Breast epithelium (tissue), 4 donors: ENCODE measurements around the gene S100A1. TPM values are rescaled to one million over a fixed set of nuclear protein-coding genes. Genes with fewer than 3 reads are reported as not detected.
"Not testable (repeated sequence)": the region's sequence is repeated elsewhere in the genome, so short reads cannot be mapped to it uniquely, and the experiment has no call there.

ENCODE experiments used
- DNase-seq, 2 donors: peaks; one replicate each; pipeline ENCODE4 v3.0.0-alpha.2; 2019; ENCODE audit warnings: low spot score in 2 of 2
- H3K27ac ChIP-seq, 2 donors: fragments of 200-600 bp; sonication (generic) in 1 of 2; one replicate each; pipeline ENCODE4 v1.5.1; 2016 to 2019; ENCODE audit warnings: mild to moderate bottlenecking in 1 of 2
- H3K27me3 ChIP-seq, 2 donors: fragments of 200-600 bp; sonication (generic) in 1 of 2; one replicate each; pipeline versions ENCODE4 v1.5.1 to v1.6.0; 2017 to 2019; ENCODE audit warnings: control low read depth in 1 of 2, mild to moderate bottlenecking in 1 of 2
- H3K36me3 ChIP-seq: fragments of 200-600 bp; one replicate; pipeline ENCODE4 v1.5.1; 2019
- H3K4me1 ChIP-seq, 2 donors: fragments of 200-600 bp; sonication (generic); one replicate each; pipeline ENCODE4 v1.5.1; 2016 to 2019; ENCODE audit warnings: control low read depth in 1 of 2
- H3K4me3 ChIP-seq, 3 donors: fragments of 200-600 bp; sonication (generic); 1 replicate in 2 of 3; 2 replicates in 1 of 3; pipeline ENCODE4 v1.5.1; 2016 to 2019; ENCODE audit warnings: mild to moderate bottlenecking in 3 of 3, moderate library complexity in 2 of 3
- H3K9me3 ChIP-seq, 2 donors: fragments of 200-600 bp; sonication (generic) in 1 of 2; one replicate each; pipeline ENCODE4 v1.5.1; 2016 to 2019; ENCODE audit warnings: control low read depth in 1 of 2
- POLR2A ChIP-seq: fragments of 450-650 bp; IDR thresholded peaks from one replicate; pipeline ENCODE4 v1.6.1; 2016; ENCODE audit warnings: antibody characterized with exemption, mild to moderate bottlenecking, moderate library complexity
- POLR2AphosphoS5 ChIP-seq, 3 donors: sonication (generic); formaldehyde crosslinking; IDR thresholded peaks; one replicate each; pipeline ENCODE4 v1.6.1; 2017; ENCODE audit warnings: antibody characterized with exemption in 3 of 3
- intact Hi-C: fragments of 100-400 bp; cut with DNase I; formaldehyde crosslinking; loops from one replicate; pipeline ENCODE4 v1.15.1; 2023; ENCODE audit warnings: low total_unique reads
- total RNA-seq, 3 donors: library from RNA; depleted of rRNA; stranded (reverse); fragments of >200 nt; gene quantifications; one replicate each; pipeline ENCODE4 v1.1.0, GENCODE V29; 2016
- TF ChIP-seq, protein P1 (sequence below), 3 donors: fragments of 450-650 bp; IDR thresholded peaks; one replicate each; pipeline ENCODE4 v1.5.1; 2016 to 2017; ENCODE audit warnings: antibody characterized with exemption in 3 of 3, mild to moderate bottlenecking in 3 of 3, moderate library complexity in 3 of 3

S100A1 gene
- total RNA-seq, 3 donors from 2014 or later = 6.1 to 40.0 (median 28.5) TPM

DNA sequence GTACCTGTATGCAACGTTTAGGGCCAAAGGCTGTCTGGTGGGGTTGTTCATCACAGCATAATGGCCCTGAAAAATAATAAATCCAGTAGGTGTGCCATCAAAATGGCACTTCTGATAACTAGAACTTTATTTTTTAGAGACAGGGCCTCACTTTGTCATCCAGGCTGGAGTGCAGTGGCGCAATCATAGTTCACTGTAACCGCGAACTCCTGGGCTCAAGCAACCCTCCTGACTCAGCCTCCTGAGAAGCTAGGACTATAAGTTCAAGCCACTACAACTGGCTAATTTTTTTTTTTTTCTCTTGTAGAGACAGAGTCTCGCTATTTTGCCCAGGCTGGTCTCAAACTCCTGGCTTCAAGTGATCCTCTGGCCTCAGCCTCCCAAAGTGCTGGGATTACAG, 35.0 kb downstream of the S100A1 start:
- no peaks in the 10 kb centered on the region for H3K9me3 ChIP-seq
- H3K4me1 ChIP-seq = peaks cover 0 to 4% of the 10 kb centered on the region in 2 donors
- H3K4me3 ChIP-seq = no peak overlapping the region
- no peak overlapping the region for H3K27ac ChIP-seq
- intact Hi-C loops = loop anchor here (2.0 kb wide), 1 partner anchor 60 kb away; no protein-coding TSS in a partner anchor
- peaks cover 11% of the 10 kb centered on the region for H3K36me3 ChIP-seq
- TF ChIP-seq POLR2A (no peak), POLR2AphosphoS5 (IDR thresholded peaks at IDR 0.05) (no peak)
- TF ChIP-seq, protein P1, sequence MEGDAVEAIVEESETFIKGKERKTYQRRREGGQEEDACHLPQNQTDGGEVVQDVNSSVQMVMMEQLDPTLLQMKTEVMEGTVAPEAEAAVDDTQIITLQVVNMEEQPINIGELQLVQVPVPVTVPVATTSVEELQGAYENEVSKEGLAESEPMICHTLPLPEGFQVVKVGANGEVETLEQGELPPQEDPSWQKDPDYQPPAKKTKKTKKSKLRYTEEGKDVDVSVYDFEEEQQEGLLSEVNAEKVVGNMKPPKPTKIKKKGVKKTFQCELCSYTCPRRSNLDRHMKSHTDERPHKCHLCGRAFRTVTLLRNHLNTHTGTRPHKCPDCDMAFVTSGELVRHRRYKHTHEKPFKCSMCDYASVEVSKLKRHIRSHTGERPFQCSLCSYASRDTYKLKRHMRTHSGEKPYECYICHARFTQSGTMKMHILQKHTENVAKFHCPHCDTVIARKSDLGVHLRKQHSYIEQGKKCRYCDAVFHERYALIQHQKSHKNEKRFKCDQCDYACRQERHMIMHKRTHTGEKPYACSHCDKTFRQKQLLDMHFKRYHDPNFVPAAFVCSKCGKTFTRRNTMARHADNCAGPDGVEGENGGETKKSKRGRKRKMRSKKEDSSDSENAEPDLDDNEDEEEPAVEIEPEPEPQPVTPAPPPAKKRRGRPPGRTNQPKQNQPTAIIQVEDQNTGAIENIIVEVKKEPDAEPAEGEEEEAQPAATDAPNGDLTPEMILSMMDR (IDR thresholded peaks at IDR 0.05) = no peak
- no peak for DNase-seq
- no peaks in the 10 kb centered on the region for H3K27me3 ChIP-seq

DNA sequence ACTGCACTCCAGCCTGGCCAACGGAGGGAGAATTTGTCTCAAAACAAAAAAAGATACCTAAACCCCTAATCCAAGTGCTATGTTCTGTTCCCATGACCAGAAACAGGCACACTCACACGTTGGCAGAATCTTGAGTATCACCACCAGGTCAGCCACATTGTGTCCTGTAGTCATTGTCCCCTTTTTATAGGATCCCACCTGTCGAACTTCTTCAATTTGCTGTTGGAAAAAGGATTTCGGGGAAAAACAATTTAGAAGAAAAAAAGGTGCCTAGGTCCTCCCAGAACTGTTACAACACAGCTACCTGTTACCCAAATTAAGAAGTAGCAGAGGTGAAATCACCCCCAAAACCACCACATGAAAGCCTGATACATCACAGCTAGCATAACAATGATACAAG, 39.2 kb downstream of the S100A1 start:
- H3K27ac ChIP-seq = peak overlapping the region in 1 of 2 donors; percentile 46
- intact Hi-C loops = no loop called here
- TF ChIP-seq, protein P1 (IDR thresholded peaks at IDR 0.05) = no peak
- no peak for TF ChIP-seq POLR2AphosphoS5 (IDR thresholded peaks at IDR 0.05)
- no peak for TF ChIP-seq POLR2A

DNA sequence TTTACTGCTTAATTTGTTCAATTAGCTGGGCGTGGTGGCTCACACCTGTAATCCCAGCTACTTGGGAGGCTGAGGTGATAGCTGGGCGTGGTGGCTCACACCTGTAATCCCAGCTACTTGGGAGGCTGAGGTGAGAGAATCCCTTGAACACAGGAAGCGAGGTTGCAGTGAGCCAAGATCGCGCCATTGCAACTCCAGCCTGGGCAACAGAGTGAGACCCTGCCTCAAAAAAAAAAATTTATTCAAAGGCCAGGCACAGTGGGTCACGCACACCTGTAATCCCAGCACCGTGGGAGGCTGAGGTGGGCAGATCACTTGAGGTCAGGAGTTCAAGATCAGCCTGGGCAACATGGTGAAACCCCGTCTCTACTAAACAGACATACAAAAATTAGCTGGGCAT, 40.4 kb downstream of the S100A1 start:
- H3K27me3 ChIP-seq, H3K36me3 ChIP-seq, H3K4me3 ChIP-seq, H3K9me3 ChIP-seq, DNase-seq, intact Hi-C loops: not testable (repeated sequence)
- H3K4me1 ChIP-seq = peaks cover 0 to 12% of the 10 kb centered on the region in 2 donors
- H3K27ac ChIP-seq = peak overlapping the region; percentile 2 to 46

More for the DNA sequence above, 39.2 kb downstream of the S100A1 start:
- H3K36me3 ChIP-seq = peaks cover 8% of the 10 kb centered on the region
- H3K27me3 ChIP-seq = no peaks in the 10 kb centered on the region
- H3K4me3 ChIP-seq = no peak overlapping the region
- DNase-seq = no peak
- H3K4me1 ChIP-seq = peaks cover 0 to 12% of the 10 kb centered on the region in 2 donors
- H3K9me3 ChIP-seq = no peaks in the 10 kb centered on the region

DNA sequence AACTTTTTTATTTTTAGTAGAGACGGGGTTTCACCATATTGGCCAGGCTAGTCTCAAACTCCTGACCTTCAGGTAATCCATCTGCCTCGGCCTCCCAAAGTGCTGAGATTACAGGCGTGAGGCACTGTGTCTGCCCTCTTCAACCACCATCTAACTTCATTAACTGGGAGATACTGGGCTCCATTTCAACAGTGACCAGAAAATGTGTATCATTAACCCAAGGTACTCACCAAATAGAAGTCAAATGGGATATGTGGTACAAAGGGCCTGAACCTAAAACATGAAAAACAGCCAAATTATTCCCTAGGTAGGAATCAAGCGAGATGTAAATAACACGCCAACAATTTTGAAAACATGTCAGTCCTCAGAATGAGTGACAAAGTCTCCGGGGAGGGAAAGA, 41.4 kb downstream of the S100A1 start:
- peaks cover 0 to 12% of the 10 kb centered on the region in 2 donors for H3K4me1 ChIP-seq
- TF ChIP-seq, protein P1 (IDR thresholded peaks at IDR 0.05) = no peak
- no peak for TF ChIP-seq POLR2AphosphoS5 (IDR thresholded peaks at IDR 0.05)
- TF ChIP-seq POLR2A = no peak
- no peak for DNase-seq
- H3K27me3 ChIP-seq = no peaks in the 10 kb centered on the region
- intact Hi-C loops = loop anchor here (10.0 kb wide), 1 partner anchor 105 kb away; the partner anchor contains the start of gene SLC27A3
- peak overlapping the region; percentile 84 to 86 for H3K27ac ChIP-seq
- no peaks in the 10 kb centered on the region for H3K9me3 ChIP-seq
- peak overlapping the region in 2 of 3 donors; percentile 84 for H3K4me3 ChIP-seq
- H3K36me3 ChIP-seq = peaks cover under 1% of the 10 kb centered on the region

DNA sequence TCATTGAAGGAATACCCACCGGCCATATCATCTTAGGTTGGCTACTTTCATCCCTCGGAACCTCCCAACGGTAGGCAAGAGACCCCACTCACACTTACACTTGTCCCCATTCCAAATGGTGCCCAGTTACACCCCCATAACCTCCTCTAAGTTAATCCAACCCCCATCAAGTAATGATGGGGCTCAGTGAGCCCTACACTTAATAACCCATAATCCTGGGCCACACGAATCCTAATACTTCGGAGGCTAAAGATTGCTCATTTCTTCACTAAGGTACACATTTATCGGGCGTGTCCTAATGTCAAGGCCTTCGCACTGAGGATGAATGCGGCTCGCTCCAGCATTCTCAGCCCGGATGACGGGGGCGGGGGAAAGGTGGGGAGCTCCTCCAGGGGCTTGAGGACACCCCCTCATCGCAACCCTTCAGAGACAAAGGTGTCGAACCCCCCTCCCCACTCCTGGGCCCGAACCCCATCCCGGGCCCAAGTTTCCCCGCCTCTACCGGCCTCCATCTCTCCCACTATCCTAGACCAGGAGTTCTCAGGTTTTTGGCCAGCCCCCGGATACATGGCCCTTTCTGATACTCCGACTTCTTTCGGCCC, 42.1 kb downstream of the S100A1 start:
- no peaks in the 10 kb centered on the region for H3K36me3 ChIP-seq
- H3K9me3 ChIP-seq = no peaks in the 10 kb centered on the region
- no peak for DNase-seq
- peaks cover 0 to 12% of the 10 kb centered on the region in 2 donors for H3K4me1 ChIP-seq
- intact Hi-C loops = loop anchor here (10.0 kb wide), 1 partner anchor 104 kb away; the partner anchor contains the start of gene SLC27A3
- H3K27me3 ChIP-seq = no peaks in the 10 kb centered on the region
- peak overlapping the region; percentile 82 to 84 (median 84) for H3K4me3 ChIP-seq
- H3K27ac ChIP-seq = peak overlapping the region; percentile 84 to 86
- no peak for TF ChIP-seq POLR2AphosphoS5 (IDR thresholded peaks at IDR 0.05)
- TF ChIP-seq, protein P1 (IDR thresholded peaks at IDR 0.05) = no peak
- TF ChIP-seq POLR2A = no peak
